HepG2 (cell line): ENCODE data around the gene XPC. TPM values are rescaled to one million over a fixed set of nuclear protein-coding genes. Genes with fewer than 3 reads are reported as not detected.

Experiments
- ARID2 ChIP-seq: sonication (generic); formaldehyde crosslinking; IDR thresholded peaks from 2 replicates; pipeline ENCODE4 v1.8.1; 2022; ENCODE audit warnings: mild to moderate bottlenecking, missing genetic modification reagents, borderline replicate concordance
- ASH2L ChIP-seq: fragments of 300-600, 200-600 bp; sonication (generic); IDR thresholded peaks from 2 replicates; pipeline ENCODE4 v1.7.0; 2017; ENCODE audit warnings: low read depth, mild to moderate bottlenecking, moderate library complexity, mixed read lengths, low read length; ENCODE audit not compliant: insufficient read length
- DRAP1 ChIP-seq: IDR thresholded peaks from 2 replicates; pipeline ENCODE4 v1.6.1; 2016; ENCODE audit warnings: missing genetic modification reagents, missing compliant biosample characterization
- ELF3 ChIP-seq: IDR thresholded peaks from 2 replicates; pipeline ENCODE4 v1.6.1; 2016; ENCODE audit warnings: missing genetic modification reagents, missing compliant biosample characterization
- FOXP1 ChIP-seq, 2 experiments: fragments of 450-650 bp in 1 of 2; IDR thresholded peaks; 2 replicates each; pipeline ENCODE4 v1.6.1; 2017 to 2018; ENCODE audit warnings: antibody characterized with exemption in 1 of 2
- HIVEP1 ChIP-seq: sonication (generic); formaldehyde crosslinking; IDR thresholded peaks from 2 replicates; pipeline ENCODE4 v1.4.0; 2020; ENCODE audit warnings: mild to moderate bottlenecking, missing genetic modification reagents
- HNF1B ChIP-seq: sonication (generic); formaldehyde crosslinking; IDR thresholded peaks from 2 replicates; pipeline ENCODE4 v1.5.1; 2020; ENCODE audit warnings: mild to moderate bottlenecking, moderate library complexity, missing genetic modification reagents
- KLF13 ChIP-seq: sonication (generic); formaldehyde crosslinking; IDR thresholded peaks from 2 replicates; pipeline ENCODE4 v1.4.0; 2020; ENCODE audit warnings: mild to moderate bottlenecking, missing genetic modification reagents
- KLF16 ChIP-seq, 2 experiments: sonication (generic) in 1 of 2; formaldehyde crosslinking in 1 of 2; IDR thresholded peaks; 2 replicates each; pipeline versions ENCODE4 v1.6.1 to v1.8.0; 2016 to 2023; ENCODE audit warnings: missing genetic modification reagents in 2 of 2, missing compliant biosample characterization in 1 of 2
- MIER3 ChIP-seq: IDR thresholded peaks from 2 replicates; pipeline ENCODE4 v1.6.1; 2016; ENCODE audit warnings: missing compliant biosample characterization, borderline replicate concordance
- NCOA2 ChIP-seq: sonication (generic); formaldehyde crosslinking; IDR thresholded peaks from 2 replicates; pipeline ENCODE4 v1.8.0; 2022; ENCODE audit warnings: inconsistent platforms
- NFIB ChIP-seq: sonication (generic); formaldehyde crosslinking; IDR thresholded peaks from 2 replicates; pipeline ENCODE4 v1.9.0; 2021; ENCODE audit warnings: missing genetic modification reagents, mild to moderate bottlenecking, borderline replicate concordance
- PATZ1 ChIP-seq: sonication (generic); formaldehyde crosslinking; IDR thresholded peaks from 2 replicates; pipeline ENCODE4 v1.4.0; 2020; ENCODE audit warnings: missing genetic modification reagents
- TFE3 ChIP-seq: IDR thresholded peaks from 2 replicates; pipeline ENCODE4 v1.6.1; 2016
- ZNF335 ChIP-seq: sonication (generic); formaldehyde crosslinking; IDR thresholded peaks from 2 replicates; pipeline ENCODE4 v1.4.0; 2020; ENCODE audit warnings: missing genetic modification reagents
- ZNF503 ChIP-seq: sonication (generic); formaldehyde crosslinking; IDR thresholded peaks from 2 replicates; pipeline ENCODE4 v1.4.0; 2020; ENCODE audit warnings: missing genetic modification reagents
- ZNF543 ChIP-seq: sonication (generic); formaldehyde crosslinking; IDR thresholded peaks from 2 replicates; pipeline ENCODE4 v1.4.0; 2020; ENCODE audit warnings: mild to moderate bottlenecking, missing genetic modification reagents
- ZNF562 ChIP-seq: sonication (generic); formaldehyde crosslinking; IDR thresholded peaks from 2 replicates; pipeline ENCODE4 v1.8.0; 2022; ENCODE audit warnings: missing genetic modification reagents, borderline replicate concordance
- ZNF605 ChIP-seq: sonication (generic); formaldehyde crosslinking; IDR thresholded peaks from 2 replicates; pipeline ENCODE4 v1.8.0; 2022; ENCODE audit warnings: mild to moderate bottlenecking, missing genetic modification reagents
- ZNF772 ChIP-seq: sonication (generic); formaldehyde crosslinking; IDR thresholded peaks from 2 replicates; pipeline ENCODE4 v1.5.0; 2020; ENCODE audit warnings: mild to moderate bottlenecking, missing genetic modification reagents
- polyA plus RNA-seq, 8 experiments: library from polyadenylated mRNA; depleted of rRNA in 3 of 8; stranded (reverse) in 7 of 8; unstranded in 1 of 8; fragments of >200 nt; fragmentation: Illumina TruSeq in 4 of 8; extraction: Trizol in 4 of 8; gene quantifications; 2 replicates each; pipeline versions ENCODE4 v1.2.1 to v1.2.3, GENCODE V29; 2011 to 2016; ENCODE audit warnings: low read depth in 4 of 8, missing spikeins in 1 of 8, mixed read lengths in 1 of 8; ENCODE audit not compliant: insufficient read depth in 1 of 8
- total RNA-seq, 5 experiments: library from RNA; depleted of rRNA; stranded (reverse); fragments of >200 nt; fragmentation: Illumina TruSeq; extraction: Trizol; gene quantifications; 2 replicates each; pipeline ENCODE4 v1.2.3, GENCODE V29; 2016; ENCODE audit warnings: low read depth in 1 of 5

Gene XPC
- total and polyA plus RNA-seq, 2 of the 13 experiments (the other 11 are each of a cell fraction or from before 2014, with no cell fraction given) = 9.4 to 24.1 TPM

- no peak for TF ChIP-seq FOXP1 (IDR thresholded peaks at IDR 0.05)
- peak; percentile 76 for TF ChIP-seq FOXP1 (CRISPR knock-in tag; IDR thresholded peaks at IDR 0.05)
- peak; percentile 33; the same call in 1 of the 2 replicates for TF ChIP-seq MIER3
- no peak for TF ChIP-seq NFIB (CRISPR knock-in tag)
- peak; percentile 38; the same call in 1 of the 2 replicates for TF ChIP-seq NCOA2 (CRISPR knock-in tag)
- peak; percentile 39; the same call in 1 of the 2 replicates for TF ChIP-seq ZNF503
- no peak; the same call in 1 of the 2 replicates for TF ChIP-seq ZNF772
- TF ChIP-seq KLF13 = no peak
- TF ChIP-seq KLF16 (CRISPR knock-in tag; IDR thresholded peaks at IDR 0.05) = peak in 1 of 2 experiments; percentile 53; a peak in 1 of 4 replicates
- peak; percentile 25; the same call in 1 of the 2 replicates for TF ChIP-seq HIVEP1
- TF ChIP-seq ASH2L = peak; percentile 61
- peak; percentile 48; the same call in 1 of the 2 replicates for TF ChIP-seq TFE3 (CRISPR knock-in tag)
- TF ChIP-seq ZNF543 (CRISPR knock-in tag) = 0 out of 2 replicates have a peak, but pooled peaks have one; percentile 41
- TF ChIP-seq ZNF605 = 0 out of 2 replicates have a peak, but pooled peaks have one; percentile 28
- TF ChIP-seq HNF1B (CRISPR knock-in tag) = 0 out of 2 replicates have a peak, but pooled peaks have one; percentile 23
- peak; percentile 22; the same call in 1 of the 2 replicates for TF ChIP-seq ELF3 (CRISPR knock-in tag)
- peak; percentile 18; the same call in 1 of the 2 replicates for TF ChIP-seq PATZ1 (CRISPR knock-in tag)
- TF ChIP-seq ZNF335 = peak; percentile 73
- no peak for TF ChIP-seq ARID2 (CRISPR knock-in tag)
- TF ChIP-seq DRAP1 (CRISPR knock-in tag) = peak; percentile 17; the same call in 1 of the 2 replicates
- no peak for TF ChIP-seq ZNF562 (CRISPR knock-in tag)
Observed at GRCh38 chr3:14118400-14119381, 59.7 kb downstream of the XPC start (continued).
